Sigmoid colon (tissue), 7 donors: ENCODE results near the gene MCF2L. TPM values are rescaled to one million over a fixed set of nuclear protein-coding genes. Genes with fewer than 3 reads are reported as not detected.

Experiments
- DNase-seq: peaks from one replicate; pipeline ENCODE4 v3.0.0-alpha.2; 2019
- H3K27ac ChIP-seq, 4 donors: fragments of 200-600 bp; sonication (generic); one replicate each; pipeline ENCODE4 v1.5.1; 2016 to 2019; ENCODE audit warnings: mild to moderate bottlenecking in 1 of 4
- H3K27me3 ChIP-seq, 3 donors: fragments of 200-600 bp; sonication (generic); one replicate each; pipeline ENCODE4 v1.5.1; 2019; ENCODE audit warnings: mild to moderate bottlenecking in 1 of 3
- H3K36me3 ChIP-seq, 4 donors: fragments of 200-600 bp; sonication (generic); one replicate each; pipeline ENCODE4 v1.5.1; 2016 to 2019
- H3K4me1 ChIP-seq, 4 donors: fragments of 200-600 bp; sonication (generic); one replicate each; pipeline ENCODE4 v1.5.1; 2017 to 2019
- H3K4me3 ChIP-seq, 4 donors: fragments of 200-600 bp; sonication (generic); one replicate each; pipeline ENCODE4 v1.5.1; 2017 to 2019; ENCODE audit warnings: mild to moderate bottlenecking in 2 of 4, moderate library complexity in 1 of 4
- H3K9me3 ChIP-seq, 4 donors: fragments of 200-600 bp in 3 of 4; sonication (generic) in 3 of 4; one replicate each; pipeline versions ENCODE4 v1.5.1 to v1.6.1; 2013 to 2019
- EP300 ChIP-seq, 4 donors: sonication (generic); formaldehyde crosslinking; IDR thresholded peaks; one replicate each; pipeline ENCODE4 v1.6.1; 2017; ENCODE audit warnings: antibody characterized with exemption in 4 of 4
- POLR2A ChIP-seq, 2 donors: fragments of 450-650 bp; IDR thresholded peaks; one replicate each; pipeline ENCODE4 v1.6.1; 2016; ENCODE audit warnings: antibody characterized with exemption in 2 of 2, mild to moderate bottlenecking in 2 of 2, moderate library complexity in 2 of 2
- POLR2AphosphoS5 ChIP-seq, 4 donors: sonication (generic); formaldehyde crosslinking; IDR thresholded peaks; one replicate each; pipeline ENCODE4 v1.6.1; 2017; ENCODE audit warnings: antibody characterized with exemption in 4 of 4
- WGBS, 2 donors: extraction: QIAGEN DNeasy Blood & Tissue Kit; methylation state at CpG; one replicate each; pipeline ENCODE4 v1.1.7; 2013; 5-methylcytosine and 5-hydroxymethylcytosine counted together
- intact Hi-C: fragments of 100-400 bp; cut with DNase I; formaldehyde crosslinking; loops from one replicate; pipeline ENCODE4 v1.15.1; 2023
- polyA plus RNA-seq, 3 donors: library from polyadenylated mRNA; stranded (reverse); fragments of 200-250 nt; gene quantifications; one replicate each; pipeline ENCODE4 v1.2.3, GENCODE V29; 2013
- total RNA-seq, 4 donors: library from RNA; depleted of rRNA; stranded (reverse); fragments of >200 nt; gene quantifications; one replicate each; pipeline ENCODE4 v1.1.0, GENCODE V29; 2016
- TF ChIP-seq, protein P1 (sequence below), 4 experiments: fragments of 450-650 bp in 3 of 4; fragments of 200-600 bp in 1 of 4; IDR thresholded peaks; one replicate each; pipeline ENCODE4 v1.5.1; 2016 to 2019; ENCODE audit warnings: antibody characterized with exemption in 4 of 4, mild to moderate bottlenecking in 3 of 4, moderate library complexity in 2 of 4
- donor health status: healthy with polysubstance abuse.
- donor health status: Bipolar disorder and iron deficiency.
- donor health status: healthy.

MCF2L gene
- total and polyA plus RNA-seq, 7 donors: 7.5 to 59.9 (median 20.2) TPM

- Histone ChIP-seq H3K4me1 (peaks cover 0 to 5% (median 0%) of the 10 kb centered on the region in 4 donors), H3K27ac (no peak overlapping the region), H3K9me3 (no peaks in the 10 kb centered on the region), H3K4me3 (no peak overlapping the region), H3K36me3 (no peaks in the 10 kb centered on the region), H3K27me3 (peaks cover 0 to 25% (median 0%) of the 10 kb centered on the region in 3 donors)
- TF ChIP-seq, protein P1, sequence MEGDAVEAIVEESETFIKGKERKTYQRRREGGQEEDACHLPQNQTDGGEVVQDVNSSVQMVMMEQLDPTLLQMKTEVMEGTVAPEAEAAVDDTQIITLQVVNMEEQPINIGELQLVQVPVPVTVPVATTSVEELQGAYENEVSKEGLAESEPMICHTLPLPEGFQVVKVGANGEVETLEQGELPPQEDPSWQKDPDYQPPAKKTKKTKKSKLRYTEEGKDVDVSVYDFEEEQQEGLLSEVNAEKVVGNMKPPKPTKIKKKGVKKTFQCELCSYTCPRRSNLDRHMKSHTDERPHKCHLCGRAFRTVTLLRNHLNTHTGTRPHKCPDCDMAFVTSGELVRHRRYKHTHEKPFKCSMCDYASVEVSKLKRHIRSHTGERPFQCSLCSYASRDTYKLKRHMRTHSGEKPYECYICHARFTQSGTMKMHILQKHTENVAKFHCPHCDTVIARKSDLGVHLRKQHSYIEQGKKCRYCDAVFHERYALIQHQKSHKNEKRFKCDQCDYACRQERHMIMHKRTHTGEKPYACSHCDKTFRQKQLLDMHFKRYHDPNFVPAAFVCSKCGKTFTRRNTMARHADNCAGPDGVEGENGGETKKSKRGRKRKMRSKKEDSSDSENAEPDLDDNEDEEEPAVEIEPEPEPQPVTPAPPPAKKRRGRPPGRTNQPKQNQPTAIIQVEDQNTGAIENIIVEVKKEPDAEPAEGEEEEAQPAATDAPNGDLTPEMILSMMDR (IDR thresholded peaks at IDR 0.05): no peak
- no peak for TF ChIP-seq EP300 (IDR thresholded peaks at IDR 0.05)
- TF ChIP-seq POLR2A (IDR thresholded peaks at IDR 0.05): no peak
- no peak for TF ChIP-seq POLR2AphosphoS5 (IDR thresholded peaks at IDR 0.05)
- no peak for DNase-seq
- intact Hi-C loops: no loop called here
- WGBS, 2 donors: 81 to 89% methylated on average over 8 of the region's 8 CpGs
Measured at GRCh38 chr13:113040031-113040430, 71.0 kb downstream of the MCF2L start.

- Histone ChIP-seq H3K4me3 (no peak overlapping the region), H3K36me3 (no peaks in the 10 kb centered on the region), H3K27me3 (peaks cover 0 to 30% (median 0%) of the 10 kb centered on the region in 3 donors), H3K4me1 (no peaks in the 10 kb centered on the region), H3K9me3 (no peaks in the 10 kb centered on the region), H3K27ac (no peak overlapping the region)
- intact Hi-C loops: no loop called here
- WGBS, 2 donors: 86% methylated on average over 13 of the region's 13 CpGs
- no peak for TF ChIP-seq POLR2A (IDR thresholded peaks at IDR 0.05)
- TF ChIP-seq EP300 (IDR thresholded peaks at IDR 0.05): no peak
- no peak for TF ChIP-seq POLR2AphosphoS5 (IDR thresholded peaks at IDR 0.05)
- TF ChIP-seq, protein P1 (IDR thresholded peaks at IDR 0.05): no peak
- no peak for DNase-seq
Measured at GRCh38 chr13:113040597-113041292, 71.7 kb downstream of the MCF2L start.

GRCh38 chr13:113041293-113041690 lies 72.3 kb downstream of the MCF2L start:
- no peak for DNase-seq
- Histone ChIP-seq H3K27me3 (peaks cover 0 to 34% (median 0%) of the 10 kb centered on the region in 3 donors), H3K9me3 (no peaks in the 10 kb centered on the region), H3K4me1 (no peaks in the 10 kb centered on the region), H3K27ac (no peak overlapping the region), H3K36me3 (no peaks in the 10 kb centered on the region), H3K4me3 (no peak overlapping the region)
- intact Hi-C loops: no loop called here
- WGBS, 2 donors: 82 to 85% methylated on average over 11 of the region's 11 CpGs
- TF ChIP-seq, protein P1 (IDR thresholded peaks at IDR 0.05): no peak
- no peak for TF ChIP-seq EP300 (IDR thresholded peaks at IDR 0.05)
- no peak for TF ChIP-seq POLR2A (IDR thresholded peaks at IDR 0.05)
- no peak for TF ChIP-seq POLR2AphosphoS5 (IDR thresholded peaks at IDR 0.05)

DNA sequence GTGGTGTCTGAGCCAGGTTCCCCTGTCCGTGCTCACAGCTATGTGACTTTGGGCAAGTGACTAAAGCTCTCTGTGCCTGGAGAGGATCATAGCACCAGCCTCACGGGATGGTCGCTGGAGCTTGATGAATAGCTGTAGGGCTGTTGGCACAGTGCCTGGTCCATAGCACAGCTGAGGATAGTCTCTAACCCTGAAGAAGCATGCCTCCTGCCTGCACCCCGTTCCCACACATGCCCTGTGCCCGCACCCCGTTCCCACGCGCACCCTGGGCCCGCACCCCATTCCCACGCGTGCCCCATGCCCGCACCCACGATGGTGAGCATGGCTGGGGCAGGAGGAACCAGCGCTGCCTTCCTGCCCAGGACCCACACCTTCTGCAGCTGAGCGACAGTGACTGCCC lies 72.9 kb downstream of the MCF2L start:
- TF ChIP-seq, protein P1 (IDR thresholded peaks at IDR 0.05): no peak
- TF ChIP-seq EP300 (IDR thresholded peaks at IDR 0.05): no peak
- no peak for TF ChIP-seq POLR2AphosphoS5 (IDR thresholded peaks at IDR 0.05)
- no peak for TF ChIP-seq POLR2A (IDR thresholded peaks at IDR 0.05)
- intact Hi-C loops: no loop called here
- Histone ChIP-seq H3K4me3 (no peak overlapping the region), H3K36me3 (no peaks in the 10 kb centered on the region), H3K4me1 (no peaks in the 10 kb centered on the region), H3K9me3 (no peaks in the 10 kb centered on the region), H3K27me3 (peaks cover 0 to 34% (median 0%) of the 10 kb centered on the region in 3 donors), H3K27ac (no peak overlapping the region)
- WGBS, 2 donors: 89 to 93% methylated on average over 15 of the region's 15 CpGs
- DNase-seq: no peak
